ENCODE measurements around the gene SERINC5. TPM values are rescaled to one million over a fixed set of nuclear protein-coding genes. Genes with fewer than 3 reads are reported as not detected.
"Not testable (repeated sequence)": the region's sequence is repeated elsewhere in the genome, so short reads cannot be mapped to it uniquely, and the experiment has no call there.

SERINC5 gene
- total RNA-seq, 2 experiments from 2014 or later: 32.4 to 33.1 TPM

DNA sequence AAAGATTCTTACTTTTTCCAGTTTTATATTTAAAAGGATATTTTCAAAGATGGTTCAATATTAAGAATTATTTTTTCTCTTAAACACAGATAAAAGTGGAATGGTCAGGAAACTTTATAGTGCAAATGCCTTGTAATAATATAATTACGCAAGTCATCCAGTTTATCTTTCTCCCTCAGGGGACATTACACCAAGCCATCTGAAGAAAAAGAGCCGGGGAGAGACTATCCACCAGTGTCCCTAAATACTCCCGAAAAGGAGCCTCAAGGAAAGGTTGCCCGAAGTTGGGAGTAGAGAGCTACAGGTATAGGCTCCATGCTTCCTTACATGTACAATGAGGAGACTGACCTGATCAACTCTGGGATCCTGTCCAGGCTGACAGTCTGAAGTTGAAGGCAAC, 101.1 kb downstream of the SERINC5 start:
- intact Hi-C loops (cut with micrococcal nuclease): no loop called here
- no peaks in the 10 kb centered on the region for H3K27me3 Mint-ChIP-seq
- H3K9me3 Mint-ChIP-seq: no peaks in the 10 kb centered on the region
- ChIA-PET CTCF (no interaction called here), POLR2A (no interaction called here)
- peaks cover 65% of the 10 kb centered on the region for H3K4me1 Mint-ChIP-seq (ENCODE audit: low read depth)
- TF ChIP-seq, protein P1, sequence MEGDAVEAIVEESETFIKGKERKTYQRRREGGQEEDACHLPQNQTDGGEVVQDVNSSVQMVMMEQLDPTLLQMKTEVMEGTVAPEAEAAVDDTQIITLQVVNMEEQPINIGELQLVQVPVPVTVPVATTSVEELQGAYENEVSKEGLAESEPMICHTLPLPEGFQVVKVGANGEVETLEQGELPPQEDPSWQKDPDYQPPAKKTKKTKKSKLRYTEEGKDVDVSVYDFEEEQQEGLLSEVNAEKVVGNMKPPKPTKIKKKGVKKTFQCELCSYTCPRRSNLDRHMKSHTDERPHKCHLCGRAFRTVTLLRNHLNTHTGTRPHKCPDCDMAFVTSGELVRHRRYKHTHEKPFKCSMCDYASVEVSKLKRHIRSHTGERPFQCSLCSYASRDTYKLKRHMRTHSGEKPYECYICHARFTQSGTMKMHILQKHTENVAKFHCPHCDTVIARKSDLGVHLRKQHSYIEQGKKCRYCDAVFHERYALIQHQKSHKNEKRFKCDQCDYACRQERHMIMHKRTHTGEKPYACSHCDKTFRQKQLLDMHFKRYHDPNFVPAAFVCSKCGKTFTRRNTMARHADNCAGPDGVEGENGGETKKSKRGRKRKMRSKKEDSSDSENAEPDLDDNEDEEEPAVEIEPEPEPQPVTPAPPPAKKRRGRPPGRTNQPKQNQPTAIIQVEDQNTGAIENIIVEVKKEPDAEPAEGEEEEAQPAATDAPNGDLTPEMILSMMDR (IDR thresholded peaks at IDR 0.05): no peak
- H3K4me3 Mint-ChIP-seq: no peak overlapping the region
- peak overlapping the region; percentile 1 for H3K27ac Mint-ChIP-seq
- DNase-seq (no peak), ATAC-seq (no peak)
- H3K36me3 Mint-ChIP-seq (ENCODE audit: low read depth): peaks cover 63% of the 10 kb centered on the region

DNA sequence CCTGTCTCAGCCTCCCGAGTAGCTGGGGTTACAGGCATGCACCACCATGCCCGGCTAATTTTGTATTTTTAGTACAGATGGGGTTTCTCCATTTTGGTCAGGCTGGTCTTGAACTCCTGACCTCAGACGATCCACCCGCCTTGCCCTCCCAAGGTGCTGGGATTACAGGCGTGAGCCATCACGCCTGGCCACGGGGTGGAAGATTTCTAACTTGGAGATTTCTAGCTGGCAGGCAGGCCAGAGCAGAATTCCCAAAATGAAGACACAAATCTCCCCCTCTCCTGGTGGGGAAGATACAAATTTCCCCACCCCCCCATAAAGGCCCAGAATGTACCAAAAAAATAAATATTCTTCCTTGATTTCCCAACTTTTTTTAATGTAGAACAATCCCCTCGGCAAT, 101.6 kb downstream of the SERINC5 start:
- H3K36me3 Mint-ChIP-seq (ENCODE audit: low read depth): peaks cover 63% of the 10 kb centered on the region
- POLR2A ChIA-PET; H3K27me3 Mint-ChIP-seq; H3K4me3 Mint-ChIP-seq; ATAC-seq; intact Hi-C loops (cut with micrococcal nuclease); H3K9me3 Mint-ChIP-seq; DNase-seq: not testable (repeated sequence)
- H3K27ac Mint-ChIP-seq: peak overlapping the region; percentile 1
- CTCF ChIA-PET: interaction anchor here (1.5 kb wide), 1 partner anchor 11 kb away, joined by 4 read pairs; no protein-coding TSS in a partner anchor
- peaks cover 63% of the 10 kb centered on the region for H3K4me1 Mint-ChIP-seq (ENCODE audit: low read depth)

DNA sequence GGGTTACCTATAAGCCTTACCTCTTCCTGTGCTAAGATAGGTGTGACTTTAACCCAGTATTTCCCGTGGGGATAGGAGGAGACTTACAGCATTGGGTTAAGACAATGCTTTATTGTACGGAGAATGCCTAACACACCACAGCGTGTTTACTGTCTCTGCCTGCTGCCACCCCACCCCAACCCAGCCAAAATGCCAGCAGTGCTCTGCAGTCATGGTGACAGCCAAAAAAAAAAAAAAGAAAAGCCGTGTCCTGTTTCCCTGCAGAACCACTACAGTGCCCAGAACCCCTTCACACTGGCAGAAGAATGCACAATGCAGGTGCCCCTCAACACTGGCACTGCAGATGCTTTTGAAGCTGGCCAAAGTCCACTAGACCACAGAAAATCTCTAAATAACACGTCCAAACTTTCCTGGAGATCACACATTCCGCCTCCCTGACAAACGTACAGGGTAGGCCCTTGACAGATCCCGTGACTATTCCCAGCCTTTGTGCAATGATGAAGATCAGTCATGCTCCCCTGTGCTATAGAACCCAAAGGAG, 102.2 kb downstream of the SERINC5 start:
- ATAC-seq: peak; percentile 8
- no peak for DNase-seq
- ChIA-PET CTCF (interaction anchor here (0.6 to 1.5 kb wide), 4 partner anchors 10 to 892 kb away, joined by 3 to 4 read pairs (median 4); no protein-coding TSS in a partner anchor), POLR2A (interaction anchor here (1.1 kb wide), 1 partner anchor 9 kb away, joined by 3 read pairs; no protein-coding TSS in a partner anchor)
- Mint-ChIP-seq H3K9me3 (no peaks in the 10 kb centered on the region), H3K27me3 (no peaks in the 10 kb centered on the region), H3K4me1 (ENCODE audit: low read depth) (peaks cover 61% of the 10 kb centered on the region), H3K36me3 (ENCODE audit: low read depth) (peaks cover 61% of the 10 kb centered on the region), H3K4me3 (no peak overlapping the region), H3K27ac (peak overlapping the region; percentile 89)
- intact Hi-C loops (cut with micrococcal nuclease): no loop called here
- TF ChIP-seq, protein P1 (IDR thresholded peaks at IDR 0.05): no peak

DNA sequence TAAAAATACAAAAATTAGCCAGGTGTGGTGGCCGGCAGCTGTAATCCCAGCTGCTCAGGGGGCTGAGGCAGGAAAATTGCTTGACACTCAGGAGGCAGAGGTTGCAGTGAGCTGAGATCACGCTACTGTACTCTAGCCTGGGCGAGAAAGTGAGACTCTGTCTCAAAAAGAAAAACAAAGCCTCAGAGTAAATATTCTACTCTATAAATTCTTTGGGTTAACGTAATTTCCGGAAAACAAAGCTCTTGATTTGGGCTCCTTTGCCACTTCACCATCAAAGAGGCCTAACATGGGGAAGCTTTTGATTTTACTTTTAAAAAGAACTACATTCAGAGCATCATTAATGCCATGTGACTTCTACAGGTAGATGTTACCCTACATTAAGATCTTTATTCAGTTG, 103.1 kb downstream of the SERINC5 start:
- TF ChIP-seq, protein P1 (IDR thresholded peaks at IDR 0.05): no peak
- ATAC-seq: peak; percentile 35
- no peak for DNase-seq
- H3K4me1 Mint-ChIP-seq (ENCODE audit: low read depth): peaks cover 54% of the 10 kb centered on the region
- H3K36me3 Mint-ChIP-seq (ENCODE audit: low read depth): peaks cover 57% of the 10 kb centered on the region
- intact Hi-C loops (cut with micrococcal nuclease): no loop called here
- H3K9me3 Mint-ChIP-seq: no peaks in the 10 kb centered on the region
- no peak overlapping the region for H3K4me3 Mint-ChIP-seq
- no peaks in the 10 kb centered on the region for H3K27me3 Mint-ChIP-seq
- peak overlapping the region; percentile 89 for H3K27ac Mint-ChIP-seq
- ChIA-PET POLR2A (interaction anchor here (0.9 to 1.2 kb wide), 5 partner anchors 8 to 36 kb away, joined by 3 to 4 read pairs (median 3); no protein-coding TSS in a partner anchor), CTCF (interaction anchor here (0.7 to 1.6 kb wide), 4 partner anchors 8 to 27 kb away, joined by 3 to 5 read pairs (median 4); no protein-coding TSS in a partner anchor)

DNA sequence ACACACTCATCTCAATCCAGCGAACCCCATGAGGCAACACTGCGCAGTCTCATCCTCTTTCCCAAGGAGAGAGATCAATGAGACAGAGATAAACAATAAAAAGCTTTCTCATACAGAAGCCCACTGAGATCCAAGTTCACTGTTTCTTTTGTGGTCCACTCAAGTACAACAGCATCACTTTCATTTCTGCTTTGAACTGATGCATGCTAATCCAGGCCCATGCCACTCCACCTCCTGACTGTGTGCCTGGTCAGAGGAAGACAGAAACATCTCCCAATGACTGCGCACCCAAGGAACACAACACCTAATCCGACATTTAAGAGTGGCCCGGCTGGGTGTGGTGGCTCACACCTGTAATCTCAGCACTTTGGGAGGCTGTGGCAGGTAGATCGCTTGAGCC, 104.0 kb downstream of the SERINC5 start:
- intact Hi-C loops (cut with micrococcal nuclease): no loop called here
- POLR2A ChIA-PET: interaction anchor here (1.2 kb wide), 1 partner anchor 25 kb away, joined by 3 read pairs; no protein-coding TSS in a partner anchor

More for the DNA sequence above, 104.0 kb downstream of the SERINC5 start:
- H3K4me3 Mint-ChIP-seq: no peak overlapping the region
- no peak for DNase-seq
- H3K36me3 Mint-ChIP-seq (ENCODE audit: low read depth): peaks cover 59% of the 10 kb centered on the region
- H3K27me3 Mint-ChIP-seq: no peaks in the 10 kb centered on the region
- TF ChIP-seq, protein P1 (IDR thresholded peaks at IDR 0.05): no peak
- H3K9me3 Mint-ChIP-seq: no peaks in the 10 kb centered on the region
- no peak for ATAC-seq
- CTCF ChIA-PET: interaction anchor here (1.0 to 1.6 kb wide), 3 partner anchors 10 to 24 kb away, joined by 3 to 5 read pairs (median 3); no protein-coding TSS in a partner anchor
- peak overlapping the region; percentile 89 for H3K27ac Mint-ChIP-seq
- peaks cover 57% of the 10 kb centered on the region for H3K4me1 Mint-ChIP-seq (ENCODE audit: low read depth)

Data from activated CD8-positive, alpha-beta T cell treated with anti-CD3 and anti-CD28 coated beads for 36 hours (primary cell).